GM18861 (cell line): ENCODE results near the gene MAP4K4.

Source experiments
- ATAC-seq: cut with Tn5 transposase; IDR thresholded peaks from one replicate; pipeline ENCODE4 v1.9.1; 2021; ENCODE audit not compliant: unreplicated experiment

Gene MAP4K4

GRCh38 chr2:101720732-101721131, 23.2 kb downstream of the MAP4K4 start:
- no peak for ATAC-seq

GRCh38 chr2:101722864-101723263, 25.4 kb downstream of the MAP4K4 start:
- no peak for ATAC-seq

GRCh38 chr2:101723371-101724124, 26.0 kb downstream of the MAP4K4 start:
- no peak for ATAC-seq

GRCh38 chr2:101724125-101724474, 26.6 kb downstream of the MAP4K4 start:
- no peak for ATAC-seq

- no peak for ATAC-seq
Measured at GRCh38 chr2:101725038-101725437, 27.5 kb downstream of the MAP4K4 start.

GRCh38 chr2:101725515-101726192, 28.1 kb downstream of the MAP4K4 start:
- ATAC-seq, result no peak

- ATAC-seq, result no peak
Measured at GRCh38 chr2:101728865-101729264, 31.4 kb downstream of the MAP4K4 start.

GRCh38 chr2:101729521-101730190, 32.1 kb downstream of the MAP4K4 start:
- ATAC-seq, result no peak

- no peak for ATAC-seq
Measured at GRCh38 chr2:101731221-101732054, 33.9 kb downstream of the MAP4K4 start.

- no peak for ATAC-seq
Measured at GRCh38 chr2:101732199-101732598, 34.7 kb downstream of the MAP4K4 start.

- no peak for ATAC-seq
Measured at GRCh38 chr2:101732773-101733256, 35.3 kb downstream of the MAP4K4 start.

GRCh38 chr2:101733257-101733993, 35.9 kb downstream of the MAP4K4 start:
- no peak for ATAC-seq

GRCh38 chr2:101734505-101735165, 37.1 kb downstream of the MAP4K4 start:
- ATAC-seq, result no peak

- no peak for ATAC-seq
Measured at GRCh38 chr2:101735166-101735533, 37.6 kb downstream of the MAP4K4 start.

GRCh38 chr2:101736233-101736632, 38.7 kb downstream of the MAP4K4 start:
- ATAC-seq, result no peak

- no peak for ATAC-seq
Measured at GRCh38 chr2:101736861-101737291, 39.4 kb downstream of the MAP4K4 start.

GRCh38 chr2:101737478-101738255, 40.2 kb downstream of the MAP4K4 start:
- no peak for ATAC-seq

GRCh38 chr2:101738649-101739048, 41.1 kb downstream of the MAP4K4 start:
- ATAC-seq, result no peak

GRCh38 chr2:101740555-101740964, 43.1 kb downstream of the MAP4K4 start:
- ATAC-seq, result no peak
